ENCODE results near the gene PPP1R14C.
"Not testable (repeated sequence)": the region's sequence is repeated elsewhere in the genome, so short reads cannot be mapped to it uniquely, and the experiment has no call there.

PPP1R14C gene

GRCh38 chr6:150224820-150225219 lies 82.0 kb downstream of the PPP1R14C start:
- DNase-seq: no peak

GRCh38 chr6:150227281-150227680 lies 84.4 kb downstream of the PPP1R14C start:
- DNase-seq: no peak

- no peak for DNase-seq
Measured at GRCh38 chr6:150228072-150228733, 85.4 kb downstream of the PPP1R14C start.

GRCh38 chr6:150229436-150230163 lies 86.8 kb downstream of the PPP1R14C start:
- no peak for DNase-seq

- no peak for DNase-seq
Measured at GRCh38 chr6:150230164-150230561, 87.3 kb downstream of the PPP1R14C start.

GRCh38 chr6:150230832-150231524 lies 88.1 kb downstream of the PPP1R14C start:
- DNase-seq: no peak

GRCh38 chr6:150231525-150231850 lies 88.6 kb downstream of the PPP1R14C start:
- no peak for DNase-seq

GRCh38 chr6:150233843-150234269 lies 91.0 kb downstream of the PPP1R14C start:
- no peak for DNase-seq

GRCh38 chr6:150235218-150235617 lies 92.4 kb downstream of the PPP1R14C start:
- DNase-seq: no peak

- no peak for DNase-seq
Measured at GRCh38 chr6:150236114-150236513, 93.3 kb downstream of the PPP1R14C start.

- no peak for DNase-seq
Measured at GRCh38 chr6:150236544-150236943, 93.7 kb downstream of the PPP1R14C start.

- DNase-seq: no peak
Measured at GRCh38 chr6:150237626-150238025, 94.8 kb downstream of the PPP1R14C start.

- no peak for DNase-seq
Measured at GRCh38 chr6:150238336-150238741, 95.5 kb downstream of the PPP1R14C start.

GRCh38 chr6:150238846-150239407 lies 96.1 kb downstream of the PPP1R14C start:
- no peak for DNase-seq

- DNase-seq: not testable (repeated sequence)
Measured at GRCh38 chr6:150241756-150242155, 98.9 kb downstream of the PPP1R14C start.

- DNase-seq: no peak
Measured at GRCh38 chr6:150243620-150244314, 100.9 kb downstream of the PPP1R14C start.

- no peak for DNase-seq
Measured at GRCh38 chr6:150245148-150245935, 102.5 kb downstream of the PPP1R14C start.

GRCh38 chr6:150247803-150248202 lies 105.0 kb downstream of the PPP1R14C start:
- no peak for DNase-seq

GRCh38 chr6:150248300-150248699 lies 105.5 kb downstream of the PPP1R14C start:
- DNase-seq: no peak

- DNase-seq: no peak
Measured at GRCh38 chr6:150249261-150249660, 106.4 kb downstream of the PPP1R14C start.

GRCh38 chr6:150250826-150251225 lies 108.0 kb downstream of the PPP1R14C start:
- no peak for DNase-seq

GRCh38 chr6:150251566-150252186 lies 108.8 kb downstream of the PPP1R14C start:
- DNase-seq: no peak

Measured in cortex of kidney (tissue), 1 donor.